Neuronal stem cell (in vitro differentiated cells): ENCODE data around the gene STAT1.

ENCODE experiments used
- DNase-seq: peaks from one replicate; pipeline ENCODE4 v3.0.0-alpha.2; 2013; ENCODE audit warnings: low spot score
- H2AFZ ChIP-seq: one replicate; pipeline ENCODE4 v1.6.1; 2013; ENCODE audit warnings: mild to moderate bottlenecking, low read length, inconsistent platforms
- H2AK5ac ChIP-seq: 2 replicates; pipeline ENCODE4 v1.6.1; 2013; ENCODE audit warnings: low read depth, mild to moderate bottlenecking, inconsistent platforms, low read length, moderate library complexity, mixed read lengths
- H2BK120ac ChIP-seq: 2 replicates; pipeline ENCODE4 v1.6.1; 2013; ENCODE audit warnings: low read depth, mild to moderate bottlenecking, inconsistent platforms, low read length, moderate library complexity, mixed read lengths
- H2BK12ac ChIP-seq: one replicate; pipeline ENCODE4 v1.6.1; 2013; ENCODE audit warnings: low read length, inconsistent platforms
- H2BK15ac ChIP-seq: 2 replicates; pipeline ENCODE4 v1.6.1; 2013; ENCODE audit warnings: mild to moderate bottlenecking, low read length, inconsistent platforms, mixed read lengths
- H2BK5ac ChIP-seq: one replicate; pipeline ENCODE4 v1.6.1; 2013; ENCODE audit warnings: inconsistent platforms, mild to moderate bottlenecking, low read length, moderate library complexity
- H3K14ac ChIP-seq: one replicate; pipeline ENCODE4 v1.6.1; 2013; ENCODE audit warnings: low read length, inconsistent platforms
- H3K18ac ChIP-seq: 2 replicates; pipeline ENCODE4 v1.6.1; 2013; ENCODE audit warnings: low read length, inconsistent platforms
- H3K23ac ChIP-seq: 2 replicates; pipeline ENCODE4 v1.6.1; 2013; ENCODE audit warnings: low read depth, mild to moderate bottlenecking, mixed read lengths, low read length, inconsistent platforms; ENCODE audit not compliant: poor library complexity
- H3K27ac ChIP-seq: replicated peaks from 3 replicates; pipeline ENCODE4 v1.5.1; 2013; ENCODE audit warnings: low read length, inconsistent platforms
- H3K27me3 ChIP-seq, 3 experiments: 2 replicates each; pipeline ENCODE4 v1.6.1; 2013; ENCODE audit warnings: low read length in 3 of 3, mild to moderate bottlenecking in 2 of 3, inconsistent platforms in 1 of 3, low read depth in 1 of 3, mixed read lengths in 1 of 3, moderate library complexity in 1 of 3; ENCODE audit not compliant: control insufficient read depth in 3 of 3, insufficient read depth in 3 of 3
- H3K36me3 ChIP-seq, 2 donors: replicated peaks in 1 of 2; 2 replicates each; pipeline ENCODE4 v1.6.1; 2013; ENCODE audit warnings: low read length in 2 of 2; ENCODE audit not compliant: control insufficient read depth in 2 of 2, insufficient read depth in 2 of 2
- H3K4ac ChIP-seq: 2 replicates; pipeline ENCODE4 v1.6.1; 2013; ENCODE audit warnings: inconsistent platforms, mild to moderate bottlenecking, low read length, moderate library complexity
- H3K4me1 ChIP-seq, 2 donors: 1 replicate in 1 of 2; 2 replicates in 1 of 2; pipeline ENCODE4 v1.6.1; 2013; ENCODE audit warnings: low read length in 2 of 2, low read depth in 1 of 2; ENCODE audit not compliant: control insufficient read depth in 2 of 2, insufficient read depth in 1 of 2
- H3K4me2 ChIP-seq: one replicate; pipeline ENCODE4 v1.6.1; 2013; ENCODE audit warnings: mild to moderate bottlenecking, low read length, inconsistent platforms; ENCODE audit not compliant: insufficient read depth, poor library complexity, severe bottlenecking
- H3K4me3 ChIP-seq, 2 donors: 2 replicates each; pipeline ENCODE4 v1.5.1; 2013; ENCODE audit warnings: low read length in 2 of 2, mild to moderate bottlenecking in 2 of 2, inconsistent platforms in 1 of 2, moderate library complexity in 1 of 2
- H3K79me1 ChIP-seq: one replicate; pipeline ENCODE4 v1.6.1; 2013; ENCODE audit warnings: low read depth, mild to moderate bottlenecking, inconsistent platforms, low read length, moderate library complexity
- H3K9ac ChIP-seq: one replicate; pipeline ENCODE4 v1.6.1; 2013; ENCODE audit warnings: mild to moderate bottlenecking, low read depth, low read length, inconsistent platforms; ENCODE audit not compliant: poor library complexity
- H3K9me3 ChIP-seq, 2 donors: replicated peaks in 1 of 2; 2 replicates each; pipeline versions ENCODE3 to v1.6.1; 2013; ENCODE audit warnings: low read length in 2 of 2, mild to moderate bottlenecking in 2 of 2, inconsistent platforms in 1 of 2, low read depth in 1 of 2, mixed read lengths in 1 of 2, moderate library complexity in 1 of 2; ENCODE audit not compliant: control insufficient read depth in 2 of 2, insufficient read depth in 1 of 2
- H4K8ac ChIP-seq: one replicate; pipeline ENCODE4 v1.6.1; 2013; ENCODE audit warnings: low read depth, mild to moderate bottlenecking, inconsistent platforms, low read length, moderate library complexity
- H4K91ac ChIP-seq: one replicate; pipeline ENCODE4 v1.6.1; 2013; ENCODE audit warnings: low read length, low read depth, mild to moderate bottlenecking, inconsistent platforms; ENCODE audit not compliant: poor library complexity
- WGBS, 2 donors: extraction: QIAGEN DNeasy Blood & Tissue Kit; methylation state at CpG; one replicate each; pipeline ENCODE4 v1.1.7; 2013; ENCODE audit warnings: missing lambda C conversion rate in 2 of 2, mixed read lengths in 1 of 2; ENCODE audit not compliant: insufficient read length in 2 of 2, insufficient replicate concordance in 1 of 2; ENCODE audit errors: extremely low coverage in 2 of 2; 5-methylcytosine and 5-hydroxymethylcytosine counted together

STAT1 gene

DNA sequence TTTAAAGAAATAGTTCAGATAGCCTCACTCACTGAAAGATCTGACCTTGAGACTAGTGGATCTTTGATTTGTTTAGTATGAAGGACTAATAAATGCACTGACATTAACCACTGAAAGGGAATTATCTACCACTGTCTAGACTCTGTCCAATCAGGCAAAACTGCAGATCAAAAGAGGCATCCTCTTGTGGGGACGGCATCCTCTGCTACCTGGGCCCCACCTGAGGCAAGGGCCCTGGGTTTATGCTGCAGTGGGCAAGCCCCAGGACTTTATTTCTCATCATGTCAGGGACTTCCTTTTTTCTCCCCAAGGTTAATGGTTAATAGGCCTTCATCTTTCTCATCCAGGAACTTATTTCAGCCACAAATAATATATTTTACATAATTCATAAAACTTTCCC, 32.2 kb downstream of the STAT1 start:
- no peak overlapping the region for H3K4me2 ChIP-seq
- no peak overlapping the region for H2BK5ac ChIP-seq
- no peak for DNase-seq
- H3K27ac ChIP-seq = no peak overlapping the region
- WGBS, 2 donors = no CpG with 5 or more reads among the region's 1 CpG
- H2AFZ ChIP-seq = no peak overlapping the region
- H3K4ac ChIP-seq = no peak overlapping the region
- peaks cover 0 to 8% of the 10 kb centered on the region in 2 donors for H3K9me3 ChIP-seq
- H3K18ac ChIP-seq = no peak overlapping the region
- no peaks in the 10 kb centered on the region for H3K27me3 ChIP-seq
- H3K4me1 ChIP-seq = no peaks in the 10 kb centered on the region
- no peak overlapping the region for H2BK120ac ChIP-seq
- no peak overlapping the region for H4K8ac ChIP-seq
- H3K36me3 ChIP-seq = peaks cover 30 to 100% of the 10 kb centered on the region in 2 donors
- H2BK15ac ChIP-seq = no peak overlapping the region
- H3K79me1 ChIP-seq = no peaks in the 10 kb centered on the region
- no peak overlapping the region for H3K4me3 ChIP-seq
- no peak overlapping the region for H3K23ac ChIP-seq
- no peak overlapping the region for H2BK12ac ChIP-seq
- H4K91ac ChIP-seq = no peak overlapping the region
- H3K9ac ChIP-seq = no peak overlapping the region
- no peak overlapping the region for H2AK5ac ChIP-seq
- no peak overlapping the region for H3K14ac ChIP-seq

DNA sequence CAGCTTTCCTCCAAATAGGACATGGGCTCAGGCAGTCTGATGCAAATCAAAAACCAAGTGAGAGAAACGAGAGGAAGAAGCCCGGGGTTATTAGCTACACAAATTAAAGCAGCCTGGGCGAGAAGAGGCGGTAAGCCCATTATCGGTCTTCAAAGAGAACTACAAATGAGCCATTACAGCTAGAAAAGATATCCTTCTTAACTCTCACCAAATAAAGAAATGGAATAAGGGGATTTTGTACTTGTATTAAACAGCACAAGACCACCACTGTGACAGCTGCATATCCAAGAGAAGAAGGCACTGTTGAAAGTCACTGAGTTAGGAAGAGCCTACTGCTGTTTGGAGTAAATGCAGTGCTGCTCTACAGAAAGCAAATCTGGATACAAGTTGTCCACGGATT, 32.6 kb downstream of the STAT1 start:
- H3K4me1 ChIP-seq = no peaks in the 10 kb centered on the region
- H3K79me1 ChIP-seq = no peaks in the 10 kb centered on the region
- WGBS, 2 donors = no CpG with 5 or more reads among the region's 6 CpGs
- H3K36me3 ChIP-seq = peaks cover 27 to 100% of the 10 kb centered on the region in 2 donors
- no peak overlapping the region for H3K4ac ChIP-seq
- no peak overlapping the region for H3K27ac ChIP-seq
- no peak overlapping the region for H2BK5ac ChIP-seq
- H2BK12ac ChIP-seq = no peak overlapping the region
- H3K18ac ChIP-seq = no peak overlapping the region
- H3K4me2 ChIP-seq = no peak overlapping the region
- no peaks in the 10 kb centered on the region for H3K27me3 ChIP-seq
- no peak for DNase-seq
- H3K14ac ChIP-seq = no peak overlapping the region
- H2BK15ac ChIP-seq = no peak overlapping the region
- no peak overlapping the region for H3K4me3 ChIP-seq
- H2BK120ac ChIP-seq = no peak overlapping the region
- no peak overlapping the region for H4K8ac ChIP-seq
- no peak overlapping the region for H2AFZ ChIP-seq
- no peak overlapping the region for H3K9ac ChIP-seq
- H4K91ac ChIP-seq = no peak overlapping the region
- H3K9me3 ChIP-seq = peaks cover 0 to 8% of the 10 kb centered on the region in 2 donors
- no peak overlapping the region for H3K23ac ChIP-seq
- no peak overlapping the region for H2AK5ac ChIP-seq

DNA sequence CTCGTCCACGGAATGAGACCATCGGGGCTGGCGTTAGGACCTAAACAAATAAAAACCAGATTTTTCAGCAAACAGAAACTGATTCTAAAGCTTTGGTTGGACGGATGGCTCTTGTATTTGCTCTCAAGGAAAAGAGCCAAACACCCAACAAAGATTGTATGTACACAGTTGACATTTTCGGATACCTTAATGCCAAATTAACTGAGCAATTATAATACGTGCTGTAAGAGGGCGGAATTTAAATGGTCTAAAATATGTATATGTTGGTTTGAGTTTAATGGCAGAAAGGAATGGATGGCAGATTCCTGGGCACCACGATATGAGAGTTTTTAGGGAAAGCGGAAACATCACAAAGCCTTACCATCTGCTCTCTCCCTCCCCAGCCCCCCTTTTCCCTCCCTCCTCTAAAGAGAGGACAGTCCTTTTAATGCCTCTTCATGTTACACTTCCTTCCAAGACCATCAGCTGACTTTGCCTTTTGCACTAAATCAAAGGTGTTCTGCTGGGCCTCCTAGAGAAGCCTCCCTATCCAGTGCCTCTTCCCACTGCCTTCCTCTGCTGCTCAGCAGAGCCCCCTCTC, 33.3 kb downstream of the STAT1 start:
- Histone ChIP-seq H3K36me3 (peaks cover 24 to 100% of the 10 kb centered on the region in 2 donors), H3K4me3 (no peak overlapping the region), H4K91ac (no peak overlapping the region), H4K8ac (no peak overlapping the region), H2AFZ (no peak overlapping the region), H3K4me1 (no peaks in the 10 kb centered on the region), H3K4me2 (no peak overlapping the region), H2BK15ac (no peak overlapping the region), H2BK5ac (no peak overlapping the region), H3K14ac (no peak overlapping the region), H2BK12ac (no peak overlapping the region), H2AK5ac (no peak overlapping the region), H3K9ac (no peak overlapping the region), H3K4ac (no peak overlapping the region), H3K27me3 (no peaks in the 10 kb centered on the region), H3K23ac (no peak overlapping the region), H2BK120ac (no peak overlapping the region), H3K9me3 (peaks cover 0 to 8% of the 10 kb centered on the region in 2 donors), H3K18ac (no peak overlapping the region), H3K27ac (no peak overlapping the region), H3K79me1 (no peaks in the 10 kb centered on the region)
- no CpG with 5 or more reads among the region's 10 CpGs for WGBS, 2 donors
- DNase-seq = no peak

DNA sequence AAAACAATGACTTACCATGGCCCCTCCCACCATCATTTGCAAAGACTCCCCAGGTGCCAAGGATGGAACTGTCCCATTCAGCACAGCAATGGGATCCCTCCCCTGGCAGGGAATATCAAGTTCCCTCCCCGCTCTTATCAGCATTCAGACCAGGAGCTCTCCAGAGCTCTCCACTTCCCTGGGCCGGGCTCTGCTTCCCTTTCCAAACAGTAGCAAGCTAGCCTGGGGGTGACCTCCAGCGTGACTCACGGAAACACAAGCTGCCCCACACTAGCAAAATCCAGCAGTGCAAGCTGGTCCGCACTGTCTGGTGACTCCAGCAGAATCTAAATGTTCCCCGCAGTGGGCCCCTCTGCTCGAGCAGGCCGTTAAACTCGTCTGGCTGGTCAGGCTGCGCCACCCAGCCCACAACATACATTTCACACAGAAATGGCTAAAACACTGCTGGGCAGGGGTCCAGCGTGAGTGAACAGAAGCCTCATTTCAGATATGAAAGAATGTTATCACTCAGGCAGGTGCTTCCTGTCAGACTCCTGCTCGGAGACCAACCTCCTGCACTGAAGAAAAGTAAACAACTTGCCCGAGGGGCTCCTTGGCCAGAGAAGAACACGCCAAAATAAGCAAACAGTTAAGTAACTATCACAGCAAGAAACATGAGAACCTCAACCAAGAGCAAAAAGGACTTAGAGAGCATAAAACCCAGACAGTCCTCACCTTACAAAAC, 33.9 kb downstream of the STAT1 start:
- no peak overlapping the region for H3K4ac ChIP-seq
- no peak overlapping the region for H2BK15ac ChIP-seq
- no peak overlapping the region for H2AFZ ChIP-seq
- H3K4me3 ChIP-seq = no peak overlapping the region
- no peak overlapping the region for H3K9ac ChIP-seq
- no CpG with 5 or more reads among the region's 14 CpGs for WGBS, 2 donors
- H4K8ac ChIP-seq = no peak overlapping the region
- no peak overlapping the region for H3K23ac ChIP-seq
- no peaks in the 10 kb centered on the region for H3K4me1 ChIP-seq
- no peak overlapping the region for H3K18ac ChIP-seq
- no peak overlapping the region for H2BK120ac ChIP-seq
- peaks cover 0 to 8% of the 10 kb centered on the region in 2 donors for H3K9me3 ChIP-seq
- DNase-seq = no peak
- no peak overlapping the region for H2AK5ac ChIP-seq
- no peaks in the 10 kb centered on the region for H3K27me3 ChIP-seq
- H2BK5ac ChIP-seq = no peak overlapping the region
- H2BK12ac ChIP-seq = no peak overlapping the region
- H4K91ac ChIP-seq = no peak overlapping the region
- no peak overlapping the region for H3K14ac ChIP-seq
- no peak overlapping the region for H3K27ac ChIP-seq
- peaks cover 24 to 100% of the 10 kb centered on the region in 2 donors for H3K36me3 ChIP-seq
- H3K4me2 ChIP-seq = no peak overlapping the region
- H3K79me1 ChIP-seq = no peaks in the 10 kb centered on the region
